A549 (cell line): ENCODE measurements around the gene MAP2. TPM values are rescaled to one million over a fixed set of nuclear protein-coding genes. Genes with fewer than 3 reads are reported as not detected.

Experiments
- ATAC-seq, 2 experiments: fragments of 200-7000 bp in 1 of 2; fragments of >200 bp in 1 of 2; cut with Nextera tagmentation in 1 of 2; cut with Tn5 transposase in 1 of 2; 3 replicates each; pipeline versions ENCODE4 v1.8.0 to v1.9.1; 2018 to 2020; ENCODE audit warnings: mild to moderate bottlenecking in 1 of 2, moderate library complexity in 1 of 2
- CTCF ChIA-PET: fragments of 300-600 bp; sonication (Branson Sonifier 250); formaldehyde crosslinking; extraction: SDS; loops from one replicate; lab custom pipeline; 2021; ENCODE audit warnings: antibody characterized with exemption, inconsistent platforms; lab: Yijun Ruan, JAX
- POLR2A ChIA-PET: fragments of 350-600 bp; formaldehyde crosslinking; extraction: SDS; loops from one replicate; lab custom pipeline; 2021; ENCODE audit warnings: antibody characterized with exemption, inconsistent platforms; lab: Yijun Ruan, JAX
- DNase-seq, 2 experiments: peaks; one replicate each; pipeline versions ENCODE4 v3.0.0 to v3.0.0-alpha.2; 2011 to 2016; ENCODE audit warnings: low read depth in 1 of 2, low spot score in 1 of 2
- FAIRE-seq: peaks from 2 replicates; lab custom pipeline; 2011; peaks lifted over from hg19 to GRCh38; lab: Jason Lieb, UNC
- H3K27ac ChIP-seq, 2 experiments: fragments of >200 bp; sonication (Bioruptor Twin); formaldehyde crosslinking; 3 replicates each; pipeline ENCODE4 v1.5.1; 2016 to 2017
- H3K4me1 ChIP-seq: fragments of >200 bp; sonication (Bioruptor Twin); formaldehyde crosslinking; 3 replicates; pipeline ENCODE4 v1.6.1; 2016
- H3K4me2 ChIP-seq: fragments of >200 bp; sonication (Bioruptor Twin); formaldehyde crosslinking; 3 replicates; pipeline ENCODE4 v1.6.1; 2016
- H3K4me3 ChIP-seq: fragments of >200 bp; sonication (Bioruptor Twin); formaldehyde crosslinking; 3 replicates; pipeline ENCODE4 v1.5.1; 2016
- H3K9me3 ChIP-seq: fragments of >200 bp; sonication (Bioruptor Twin); formaldehyde crosslinking; 3 replicates; pipeline ENCODE4 v1.6.1; 2016
- BHLHE40 ChIP-seq: IDR thresholded peaks from 2 replicates; pipeline ENCODE4 v1.6.1; 2012; ENCODE audit warnings: low read depth, low read length, inconsistent platforms
- CBX2 ChIP-seq: fragments of 200-600 bp; sonication (generic); IDR thresholded peaks from 2 replicates; pipeline ENCODE4 v1.6.1; 2016; ENCODE audit warnings: low read depth, mild to moderate bottlenecking, borderline replicate concordance
- CBX8 ChIP-seq: fragments of 200-600 bp; sonication (generic); IDR thresholded peaks from 2 replicates; pipeline ENCODE4 v1.6.1; 2016
- CEBPB ChIP-seq, 2 experiments: fragments of >200 bp in 1 of 2; sonication (Bioruptor Twin) in 1 of 2; formaldehyde crosslinking in 1 of 2; IDR thresholded peaks; 2 replicates each; pipeline ENCODE4 v1.6.1; 2012 to 2016
- CHD2 ChIP-seq: fragments of 150-350 bp; IDR thresholded peaks from 2 replicates; pipeline ENCODE4 v1.6.1; 2014; ENCODE audit warnings: low read length; ENCODE audit not compliant: partially characterized antibody
- EHF ChIP-seq: fragments of 250-450 bp; sonication (Bioruptor Pico); IDR thresholded peaks from 2 replicates; pipeline ENCODE4 v1.5.0; 2020; ENCODE audit warnings: mild to moderate bottlenecking
- ESRRA ChIP-seq: fragments of 150-350 bp; IDR thresholded peaks from 2 replicates; pipeline ENCODE4 v1.6.1; 2014; ENCODE audit warnings: mild to moderate bottlenecking, low read length, borderline replicate concordance
- HOXB13 ChIP-seq: fragments of 250-450 bp; sonication (Bioruptor Pico); IDR thresholded peaks from 2 replicates; pipeline ENCODE4 v1.5.0; 2020; ENCODE audit warnings: low read depth, mild to moderate bottlenecking, moderate library complexity
- JUN ChIP-seq, 2 experiments: fragments of >200 bp; sonication (Bioruptor Twin); formaldehyde crosslinking; IDR thresholded peaks; 2 replicates in 1 of 2; 3 replicates in 1 of 2; pipeline ENCODE4 v1.6.1; 2016 to 2017
- KDM1A ChIP-seq: fragments of 200-600 bp; sonication (generic); IDR thresholded peaks from 2 replicates; pipeline ENCODE4 v1.6.1; 2016; ENCODE audit warnings: low read depth, mild to moderate bottlenecking
- MYC ChIP-seq: IDR thresholded peaks from 2 replicates; pipeline ENCODE4 v1.6.1; 2012; ENCODE audit warnings: mild to moderate bottlenecking, inconsistent platforms, low read length, improper control_type of control experiment, borderline replicate concordance
- NPAS2 ChIP-seq: fragments of 250-450 bp; sonication (Bioruptor Pico); IDR thresholded peaks from 2 replicates; pipeline ENCODE4 v1.8.0; 2022; ENCODE audit warnings: mild to moderate bottlenecking, moderate library complexity, borderline replicate concordance
- PHF8 ChIP-seq: fragments of 200-600 bp; sonication (generic); IDR thresholded peaks from 2 replicates; pipeline ENCODE4 v1.6.1; 2016; ENCODE audit warnings: low read depth, mild to moderate bottlenecking, antibody characterized with exemption, moderate library complexity, borderline replicate concordance
- POLR2AphosphoS2 ChIP-seq: conservative IDR thresholded peaks from 2 replicates; pipeline ENCODE4 v1.6.1; 2012; ENCODE audit warnings: low read length, improper control_type of control experiment, inconsistent platforms
- RAD21 ChIP-seq, 2 experiments: fragments of >200 bp in 1 of 2; sonication (Bioruptor Twin) in 1 of 2; formaldehyde crosslinking in 1 of 2; IDR thresholded peaks in 1 of 2; conservative IDR thresholded peaks in 1 of 2; 2 replicates in 1 of 2; 3 replicates in 1 of 2; pipeline ENCODE4 v1.6.1; 2012 to 2018; ENCODE audit warnings: inconsistent platforms in 1 of 2
- RARB ChIP-seq: fragments of 250-450 bp; sonication (Bioruptor Pico); IDR thresholded peaks from 2 replicates; pipeline ENCODE4 v1.8.0; 2021; ENCODE audit warnings: mild to moderate bottlenecking, moderate library complexity
- RCOR1 ChIP-seq: fragments of 150-350 bp; IDR thresholded peaks from 2 replicates; pipeline ENCODE4 v1.6.1; 2014; ENCODE audit warnings: antibody characterized with exemption, low read length, low read depth
- RFX5 ChIP-seq: fragments of 450-650 bp; IDR thresholded peaks from 2 replicates; pipeline ENCODE4 v1.7.1; 2014; ENCODE audit warnings: antibody characterized with exemption, mild to moderate bottlenecking, moderate library complexity
- RNF2 ChIP-seq: fragments of 200-600 bp; sonication (generic); IDR thresholded peaks from 2 replicates; pipeline ENCODE4 v1.6.1; 2016; ENCODE audit warnings: low read depth, mild to moderate bottlenecking, antibody characterized with exemption, moderate library complexity, borderline replicate concordance
- SMC3 ChIP-seq: fragments of >200 bp; sonication (Bioruptor Twin); formaldehyde crosslinking; IDR thresholded peaks from 3 replicates; pipeline ENCODE4 v1.6.1; 2018; ENCODE audit warnings: inconsistent platforms
- SREBF2 ChIP-seq: fragments of 450-650 bp; IDR thresholded peaks from 2 replicates; pipeline ENCODE4 v1.6.1; 2014; ENCODE audit warnings: mild to moderate bottlenecking, moderate library complexity
- TFCP2L1 ChIP-seq: fragments of 250-450 bp; sonication (Bioruptor Pico); IDR thresholded peaks from 2 replicates; pipeline ENCODE4 v1.5.0; 2021; ENCODE audit warnings: mild to moderate bottlenecking
- ZC3H11A ChIP-seq: fragments of 450-650 bp; IDR thresholded peaks from 2 replicates; pipeline ENCODE4 v1.6.1; 2014; ENCODE audit warnings: antibody characterized with exemption, mild to moderate bottlenecking
- ZNF302 ChIP-seq: fragments of 250-450 bp; sonication (Bioruptor Pico); IDR thresholded peaks from 2 replicates; pipeline ENCODE4 v1.9.0; 2021; ENCODE audit warnings: inconsistent platforms, mild to moderate bottlenecking, moderate library complexity
- WGBS: methylation state at CpG from one replicate; pipeline ENCODE4 v1.1.6; 2017; ENCODE audit errors: missing lambda C conversion rate; 5-methylcytosine and 5-hydroxymethylcytosine counted together
- polyA plus RNA-seq, 4 experiments: library from polyadenylated mRNA; depleted of rRNA in 3 of 4; stranded (reverse); fragments of >200 nt; fragmentation: RNase III in 1 of 4; extraction: RNeasy Plus Mini Kit Qiagen cat#74134 plus additional on column Dnase treatment in 1 of 4; gene quantifications; 2 replicates in 3 of 4; 3 replicates in 1 of 4; pipeline ENCODE4 v1.2.3, GENCODE V29; 2011 to 2017
- TF ChIP-seq, protein P1 (sequence below): fragments of 150-350 bp; IDR thresholded peaks from 2 replicates; pipeline ENCODE4 v1.6.1; 2014; ENCODE audit warnings: low read depth, mild to moderate bottlenecking, low read length
- TF ChIP-seq, protein P2 (sequence below): fragments of 250-450 bp; sonication (Bioruptor Pico); IDR thresholded peaks from 2 replicates; pipeline ENCODE4 v1.5.0; 2021; ENCODE audit warnings: mild to moderate bottlenecking, moderate library complexity, borderline replicate concordance
- TF ChIP-seq, protein P3 (sequence below): fragments of >200 bp; sonication (Bioruptor Twin); formaldehyde crosslinking; IDR thresholded peaks from 3 replicates; pipeline ENCODE4 v1.5.1; 2016
- TF ChIP-seq, protein P4 (sequence below): fragments of >200 bp; sonication (Bioruptor Twin); formaldehyde crosslinking; IDR thresholded peaks from 2 replicates; pipeline ENCODE4 v1.6.1; 2016

Gene MAP2
- polyA plus RNA-seq, 2 of the 4 experiments (the other 2 are of a cell fraction), result 0.53 to 1.8 TPM

DNA sequence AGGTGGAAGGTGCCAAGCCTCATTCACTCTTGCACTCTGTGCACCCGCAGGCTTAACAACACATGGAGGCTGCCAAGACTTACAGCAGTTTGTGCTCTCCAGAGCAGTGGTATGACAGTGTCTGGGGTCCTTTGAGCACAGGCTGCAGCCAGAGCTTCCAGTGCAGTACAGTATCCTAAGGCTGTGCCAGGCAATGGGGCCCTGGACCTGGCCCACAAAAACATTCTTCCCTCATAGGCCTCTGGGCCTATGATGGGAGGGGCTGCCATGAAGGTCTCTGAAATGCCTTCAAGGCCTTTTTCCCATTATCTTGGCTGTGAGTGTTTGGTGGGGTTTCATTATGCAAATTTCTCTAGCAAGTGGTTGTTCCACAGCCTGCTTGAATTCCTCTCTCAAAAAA, 74.8 kb downstream of the MAP2 start:
- TF ChIP-seq HOXB13 (no peak), ZNF302 (CRISPR knock-in tag) (no peak), CEBPB (IDR thresholded peaks at IDR 0.05) (no peak), RCOR1 (no peak), CBX8 (no peak)
- TF ChIP-seq, protein P1, sequence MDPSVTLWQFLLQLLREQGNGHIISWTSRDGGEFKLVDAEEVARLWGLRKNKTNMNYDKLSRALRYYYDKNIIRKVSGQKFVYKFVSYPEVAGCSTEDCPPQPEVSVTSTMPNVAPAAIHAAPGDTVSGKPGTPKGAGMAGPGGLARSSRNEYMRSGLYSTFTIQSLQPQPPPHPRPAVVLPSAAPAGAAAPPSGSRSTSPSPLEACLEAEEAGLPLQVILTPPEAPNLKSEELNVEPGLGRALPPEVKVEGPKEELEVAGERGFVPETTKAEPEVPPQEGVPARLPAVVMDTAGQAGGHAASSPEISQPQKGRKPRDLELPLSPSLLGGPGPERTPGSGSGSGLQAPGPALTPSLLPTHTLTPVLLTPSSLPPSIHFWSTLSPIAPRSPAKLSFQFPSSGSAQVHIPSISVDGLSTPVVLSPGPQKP, result no peak
- Histone ChIP-seq H3K9me3 (peaks cover 14% of the 10 kb centered on the region; the same call in 2 of the 3 replicates), H3K4me2 (peak overlapping the region; percentile 36; the same call in 2 of the 3 replicates), H3K4me1 (peaks cover 36% of the 10 kb centered on the region), H3K27ac (peak overlapping the region; percentile 60 to 67; a peak in 4 of 6 replicates), H3K4me3 (no peak overlapping the region)
- FAIRE-seq (no peak), DNase-seq (no peak), ATAC-seq (no peak)
- WGBS, result 88% methylated on average over 1 of the region's 1 CpG
- CTCF ChIA-PET, result interaction anchor here (1.3 to 2.4 kb wide), 2 partner anchors 74 to 164 kb away, joined by 3 to 15 read pairs; partner anchors contain the start of gene MAP2
- POLR2A ChIA-PET, result no interaction called here

DNA sequence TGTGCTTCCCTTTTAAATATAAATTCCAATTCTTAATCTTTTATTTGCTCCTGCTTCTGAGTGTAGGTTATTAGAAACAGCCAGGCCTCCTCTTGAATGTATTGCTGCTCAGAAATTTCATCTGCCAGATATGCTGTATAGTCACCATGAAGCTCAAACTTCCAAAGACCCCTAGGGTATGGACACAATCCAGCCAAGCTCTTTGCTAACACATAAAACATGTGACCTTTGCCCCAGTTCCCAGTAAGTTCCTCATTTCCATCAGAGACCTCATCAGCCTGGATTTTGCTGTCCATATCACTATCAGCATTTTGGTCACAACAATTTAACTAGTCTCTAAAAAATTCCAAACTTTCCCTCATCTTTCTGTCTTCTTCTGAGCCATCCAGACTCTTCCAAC, 75.2 kb downstream of the MAP2 start:
- H3K4me2 ChIP-seq, result peak overlapping the region; percentile 36
- peak in 1 of 2 experiments; percentile 27 for DNase-seq
- peak overlapping the region; percentile 60 to 67; a peak in 5 of 6 replicates for H3K27ac ChIP-seq
- TF ChIP-seq CBX2, result no peak
- TF ChIP-seq TFCP2L1 (CRISPR knock-in tag), result no peak
- TF ChIP-seq RFX5, result no peak
- no peak for TF ChIP-seq PHF8
- no peak for TF ChIP-seq SREBF2
- no peak for TF ChIP-seq ZC3H11A
- no peak for TF ChIP-seq ESRRA
- TF ChIP-seq, protein P2, sequence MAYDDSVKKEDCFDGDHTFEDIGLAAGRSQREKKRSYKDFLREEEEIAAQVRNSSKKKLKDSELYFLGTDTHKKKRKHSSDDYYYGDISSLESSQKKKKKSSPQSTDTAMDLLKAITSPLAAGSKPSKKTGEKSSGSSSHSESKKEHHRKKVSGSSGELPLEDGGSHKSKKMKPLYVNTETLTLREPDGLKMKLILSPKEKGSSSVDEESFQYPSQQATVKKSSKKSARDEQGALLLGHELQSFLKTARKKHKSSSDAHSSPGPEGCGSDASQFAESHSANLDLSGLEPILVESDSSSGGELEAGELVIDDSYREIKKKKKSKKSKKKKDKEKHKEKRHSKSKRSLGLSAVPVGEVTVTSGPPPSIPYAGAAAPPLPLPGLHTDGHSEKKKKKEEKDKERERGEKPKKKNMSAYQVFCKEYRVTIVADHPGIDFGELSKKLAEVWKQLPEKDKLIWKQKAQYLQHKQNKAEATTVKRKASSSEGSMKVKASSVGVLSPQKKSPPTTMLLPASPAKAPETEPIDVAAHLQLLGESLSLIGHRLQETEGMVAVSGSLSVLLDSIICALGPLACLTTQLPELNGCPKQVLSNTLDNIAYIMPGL, result no peak
- peaks cover 36% of the 10 kb centered on the region for H3K4me1 ChIP-seq
- POLR2A ChIA-PET, result no interaction called here
- CTCF ChIA-PET, result interaction anchor here (1.3 to 2.4 kb wide), 2 partner anchors 74 to 164 kb away, joined by 3 to 15 read pairs; partner anchors contain the start of gene MAP2
- no peak for FAIRE-seq
- no peak for ATAC-seq
- no peak overlapping the region for H3K4me3 ChIP-seq
- peaks cover 10% of the 10 kb centered on the region; the same call in 2 of the 3 replicates for H3K9me3 ChIP-seq

DNA sequence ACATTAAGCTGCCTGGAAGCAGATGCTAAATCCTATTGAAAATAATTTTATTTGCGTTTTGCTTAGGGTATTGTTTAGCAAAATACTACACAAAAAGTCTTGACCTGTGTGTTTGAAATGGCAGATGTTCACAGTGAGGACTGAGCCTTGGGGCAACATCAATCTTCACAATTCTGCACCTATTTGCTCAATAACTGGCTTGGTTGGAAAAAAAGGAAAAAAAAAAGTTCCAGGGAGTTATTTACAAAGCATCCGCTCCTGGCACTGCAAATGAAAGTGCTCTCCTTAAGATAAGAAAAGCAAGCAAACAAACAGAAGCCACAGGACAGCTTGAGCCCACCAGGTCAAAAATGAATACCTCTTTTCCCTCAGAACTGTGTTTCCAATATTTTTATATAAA, 77.7 kb downstream of the MAP2 start:
- Histone ChIP-seq H3K4me2 (0 out of 3 replicates have a peak overlapping the region, but pooled peaks have one; percentile 23), H3K4me1 (peaks cover 23% of the 10 kb centered on the region), H3K9me3 (no peaks in the 10 kb centered on the region), H3K4me3 (no peak overlapping the region), H3K27ac (peak overlapping the region in 1 of 2 experiments; percentile 1; a peak in 1 of 6 replicates)
- POLR2A ChIA-PET, result no interaction called here
- TF ChIP-seq RARB (no peak), MYC (no peak), RCOR1 (no peak), EHF (no peak), TFCP2L1 (CRISPR knock-in tag) (no peak), CHD2 (no peak), KDM1A (no peak), POLR2AphosphoS2 (no peak), RAD21 (conservative IDR thresholded peaks at IDR 0.05 in 1 of 2, IDR thresholded peaks at IDR 0.05 in 1 of 2) (no peak), RNF2 (no peak), NPAS2 (CRISPR knock-in tag) (no peak), JUN (IDR thresholded peaks at IDR 0.05) (no peak), BHLHE40 (no peak), SMC3 (no peak), CBX2 (no peak)
- TF ChIP-seq, protein P3, sequence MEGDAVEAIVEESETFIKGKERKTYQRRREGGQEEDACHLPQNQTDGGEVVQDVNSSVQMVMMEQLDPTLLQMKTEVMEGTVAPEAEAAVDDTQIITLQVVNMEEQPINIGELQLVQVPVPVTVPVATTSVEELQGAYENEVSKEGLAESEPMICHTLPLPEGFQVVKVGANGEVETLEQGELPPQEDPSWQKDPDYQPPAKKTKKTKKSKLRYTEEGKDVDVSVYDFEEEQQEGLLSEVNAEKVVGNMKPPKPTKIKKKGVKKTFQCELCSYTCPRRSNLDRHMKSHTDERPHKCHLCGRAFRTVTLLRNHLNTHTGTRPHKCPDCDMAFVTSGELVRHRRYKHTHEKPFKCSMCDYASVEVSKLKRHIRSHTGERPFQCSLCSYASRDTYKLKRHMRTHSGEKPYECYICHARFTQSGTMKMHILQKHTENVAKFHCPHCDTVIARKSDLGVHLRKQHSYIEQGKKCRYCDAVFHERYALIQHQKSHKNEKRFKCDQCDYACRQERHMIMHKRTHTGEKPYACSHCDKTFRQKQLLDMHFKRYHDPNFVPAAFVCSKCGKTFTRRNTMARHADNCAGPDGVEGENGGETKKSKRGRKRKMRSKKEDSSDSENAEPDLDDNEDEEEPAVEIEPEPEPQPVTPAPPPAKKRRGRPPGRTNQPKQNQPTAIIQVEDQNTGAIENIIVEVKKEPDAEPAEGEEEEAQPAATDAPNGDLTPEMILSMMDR, result no peak
- TF ChIP-seq, protein P4, sequence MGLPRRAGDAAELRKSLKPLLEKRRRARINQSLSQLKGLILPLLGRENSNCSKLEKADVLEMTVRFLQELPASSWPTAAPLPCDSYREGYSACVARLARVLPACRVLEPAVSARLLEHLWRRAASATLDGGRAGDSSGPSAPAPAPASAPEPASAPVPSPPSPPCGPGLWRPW, result no peak
- no peak for FAIRE-seq
- WGBS, result 23% methylated on average over 2 of the region's 2 CpGs
- no peak for ATAC-seq
- CTCF ChIA-PET, result interaction anchor here (1.0 kb wide), 1 partner anchor 21 kb away, joined by 3 read pairs; no protein-coding TSS in a partner anchor
- no peak for DNase-seq
